GM19043 (cell line): ENCODE data around the gene CA10.

Experiments
- ATAC-seq: cut with Tn5 transposase; IDR thresholded peaks from one replicate; pipeline ENCODE4 v1.9.1; 2021; ENCODE audit warnings: low read depth; ENCODE audit not compliant: unreplicated experiment

CA10 gene

DNA sequence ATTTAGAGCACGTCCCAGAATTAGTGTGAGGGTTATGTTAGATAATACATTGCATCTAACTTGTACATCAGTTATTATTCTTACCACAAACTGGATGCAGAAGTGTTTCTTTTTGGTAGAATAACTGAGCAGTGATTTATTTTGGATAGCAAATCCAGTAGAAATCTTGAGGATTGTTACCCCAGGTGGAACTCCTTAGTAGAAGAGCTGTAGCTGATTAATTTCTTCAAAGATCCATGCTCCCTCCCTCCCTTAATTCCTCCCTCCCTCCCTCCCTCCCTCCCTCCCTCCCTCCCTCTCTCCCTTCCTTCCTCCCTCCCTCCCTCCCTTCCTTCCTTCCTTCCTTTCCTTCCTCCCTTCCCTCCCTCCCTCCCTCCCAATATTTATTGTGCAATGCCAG lies 337.7 kb downstream of the CA10 start:
- ATAC-seq = no peak

GRCh38 chr17:51820252-51820651 lies 338.3 kb downstream of the CA10 start:
- no peak for ATAC-seq

- no peak for ATAC-seq
These were observed 338.9 kb downstream of the CA10 start for GRCh38 chr17:51819341-51820219.

DNA sequence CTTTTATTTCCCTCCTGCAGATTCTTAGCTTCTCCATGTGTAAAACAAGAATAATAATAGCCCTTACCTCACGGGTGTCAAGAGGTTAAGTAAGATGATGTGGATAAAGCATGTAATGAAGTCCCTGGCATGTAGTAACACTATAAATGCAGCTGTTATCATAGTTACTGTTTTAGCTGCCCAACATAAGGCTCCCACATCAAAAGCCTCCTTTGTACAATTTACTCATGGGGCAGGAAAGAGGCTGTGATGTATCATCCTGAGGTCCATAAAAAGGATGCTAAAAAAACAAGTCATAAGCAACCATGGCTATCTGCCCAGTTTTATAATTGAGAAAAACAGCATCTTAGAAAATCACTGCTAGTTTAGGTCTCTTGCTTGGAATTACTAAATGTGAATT lies 339.7 kb downstream of the CA10 start:
- no peak for ATAC-seq

DNA sequence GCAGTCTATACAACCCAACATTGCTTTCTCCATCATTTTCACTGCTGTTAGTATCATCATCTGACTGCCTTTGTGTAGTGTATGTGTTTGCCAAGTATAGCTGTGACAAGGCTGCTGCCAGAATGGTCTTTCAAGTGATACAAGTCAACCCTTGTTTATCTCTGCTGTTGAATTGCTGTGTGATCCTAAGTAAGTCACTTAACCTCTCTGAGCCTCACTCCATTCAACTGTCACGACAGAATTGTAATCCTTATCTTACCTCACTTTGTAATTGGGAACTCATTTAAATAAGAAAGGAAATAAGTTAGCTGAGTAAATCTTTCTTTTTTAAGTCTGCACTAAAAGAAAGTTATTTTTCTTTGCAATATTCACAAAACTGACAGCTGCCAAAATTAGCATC lies 340.6 kb downstream of the CA10 start:
- no peak for ATAC-seq

GRCh38 chr17:51817117-51817516 lies 341.4 kb downstream of the CA10 start:
- ATAC-seq = no peak

GRCh38 chr17:51815097-51815496 lies 343.4 kb downstream of the CA10 start:
- ATAC-seq = no peak

DNA sequence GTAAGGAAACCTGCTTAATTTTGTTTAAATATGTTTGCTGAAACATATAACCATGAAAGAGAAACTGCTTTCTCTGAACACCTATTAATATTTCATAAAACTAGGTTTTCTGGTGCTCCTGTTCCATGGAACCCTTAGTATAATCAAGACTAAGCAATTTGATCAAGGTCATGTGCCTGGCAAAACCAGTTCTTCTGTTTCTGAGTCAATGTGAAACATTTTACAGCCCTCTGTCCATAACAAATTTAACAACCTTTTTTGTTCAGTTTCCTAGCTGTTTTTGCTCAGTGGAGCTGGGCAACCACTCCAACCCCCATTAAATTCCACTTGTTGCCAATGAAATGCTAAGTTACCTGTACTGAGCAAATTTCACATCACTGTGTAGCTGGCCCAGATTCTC lies 344.0 kb downstream of the CA10 start:
- ATAC-seq = no peak

DNA sequence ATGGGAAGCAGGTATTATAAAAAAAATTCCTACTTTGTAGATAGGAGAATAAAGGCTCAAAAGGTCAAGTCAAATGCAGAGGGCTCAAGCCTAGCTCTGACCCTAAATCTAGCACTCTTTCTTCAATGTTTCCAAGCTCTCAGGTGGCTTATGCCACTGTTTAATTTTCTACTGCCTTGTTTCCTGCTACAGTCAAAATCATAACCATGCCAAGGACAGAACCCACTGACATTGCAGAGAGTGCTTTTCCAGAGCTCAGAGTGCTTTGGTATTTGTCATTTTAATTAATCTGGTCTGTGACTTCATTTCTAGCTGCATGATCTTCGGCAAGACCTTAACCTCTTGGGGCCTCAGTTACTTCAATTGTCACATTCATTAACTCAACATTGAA lies 344.7 kb downstream of the CA10 start:
- no peak for ATAC-seq

GRCh38 chr17:51813140-51813783 lies 345.3 kb downstream of the CA10 start:
- ATAC-seq = no peak

DNA sequence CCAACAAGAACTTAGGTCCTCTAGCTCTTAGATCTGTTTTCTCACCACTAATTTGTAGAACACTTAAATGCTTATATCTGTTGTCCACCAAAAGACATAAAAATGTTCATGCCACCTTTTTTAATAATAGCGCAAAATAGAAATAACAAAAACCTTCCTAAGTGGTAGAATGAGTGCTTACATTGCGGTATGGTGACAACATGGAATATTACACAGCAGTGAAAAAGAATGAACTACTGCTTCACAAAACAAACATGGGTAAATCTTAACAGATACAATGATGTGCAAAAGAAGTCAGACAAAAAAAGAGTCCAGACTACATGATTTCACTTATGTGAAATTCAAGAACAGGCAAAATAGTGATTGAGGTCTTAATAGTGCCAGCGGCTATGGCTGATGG lies 351.1 kb downstream of the CA10 start:
- no peak for ATAC-seq

DNA sequence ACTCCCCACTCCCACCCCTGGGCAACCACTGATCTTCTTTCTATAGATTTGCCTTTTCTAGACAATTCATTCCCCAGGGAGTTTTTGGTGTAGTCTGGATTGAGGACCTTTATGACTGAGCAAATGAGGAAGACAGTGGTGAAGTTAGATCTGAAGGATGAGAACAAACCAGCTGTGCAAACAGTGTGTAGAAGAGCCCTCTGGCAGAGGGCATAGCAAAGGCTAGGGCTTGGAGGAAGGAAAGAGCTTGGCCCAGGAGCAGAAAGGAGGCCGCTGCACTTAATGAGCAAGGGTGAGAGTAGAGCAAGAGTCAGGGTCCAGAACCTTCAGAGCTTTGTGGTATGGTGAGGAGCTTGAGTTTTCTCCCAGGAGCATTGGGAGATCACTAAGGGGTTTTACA lies 352.7 kb downstream of the CA10 start:
- ATAC-seq = no peak

DNA sequence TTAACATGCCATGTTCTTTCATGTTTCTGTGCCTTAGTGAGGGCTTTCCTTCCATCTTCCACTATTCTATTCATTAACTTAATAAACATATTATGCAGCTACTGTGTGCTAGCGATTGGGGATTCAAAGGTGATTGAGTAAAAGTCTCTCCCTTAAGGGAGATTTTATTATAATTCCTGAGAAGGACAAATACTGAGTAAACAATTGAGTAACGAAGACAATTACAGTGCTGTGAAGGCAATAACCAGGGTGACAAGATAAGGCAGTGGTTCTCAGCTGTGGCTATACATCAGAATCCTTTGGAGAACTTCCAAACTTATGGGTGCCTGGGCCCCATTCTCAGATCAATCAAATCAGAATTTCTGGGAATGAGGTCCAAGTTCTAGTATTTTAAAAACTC lies 353.3 kb downstream of the CA10 start:
- no peak for ATAC-seq

GRCh38 chr17:51803161-51803560 lies 355.4 kb downstream of the CA10 start:
- no peak for ATAC-seq

DNA sequence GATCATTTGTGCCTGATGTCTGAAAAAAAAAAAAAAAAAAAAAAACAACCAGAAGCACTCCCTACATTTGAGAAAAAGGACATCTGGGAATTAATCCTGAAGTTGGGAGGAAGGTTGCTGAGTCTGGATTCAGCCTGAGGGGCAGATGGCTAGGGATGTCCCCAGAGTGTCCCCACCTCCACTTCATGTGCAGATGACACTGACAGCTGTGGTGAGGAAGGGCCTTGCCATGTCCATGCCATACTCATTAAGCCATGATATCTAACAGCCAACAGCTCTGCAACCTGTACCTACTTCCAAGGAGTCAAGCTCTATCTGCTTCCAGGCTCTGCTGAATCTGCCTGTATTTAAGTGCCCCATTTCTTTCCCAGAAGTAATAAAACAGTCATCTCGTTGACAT lies 356.0 kb downstream of the CA10 start:
- no peak for ATAC-seq

DNA sequence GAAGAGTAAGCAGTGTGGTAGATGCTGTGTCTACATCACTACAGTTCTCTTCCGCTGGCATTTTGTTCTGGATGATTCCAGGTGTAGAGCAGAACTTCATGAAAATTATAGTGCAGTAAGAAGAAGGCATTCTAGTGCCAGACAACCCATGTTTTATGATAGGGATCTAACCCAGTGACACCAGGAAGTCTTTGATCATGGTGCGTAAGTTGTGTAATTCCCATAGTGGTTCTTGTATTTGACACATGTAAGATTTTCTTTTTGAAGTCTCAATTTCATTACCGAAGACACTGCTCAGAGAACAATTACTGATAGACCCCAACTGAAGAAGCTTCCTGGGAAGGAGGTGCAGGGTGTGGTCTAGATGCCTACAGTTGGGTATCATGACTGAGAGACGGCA lies 356.9 kb downstream of the CA10 start:
- ATAC-seq = no peak

DNA sequence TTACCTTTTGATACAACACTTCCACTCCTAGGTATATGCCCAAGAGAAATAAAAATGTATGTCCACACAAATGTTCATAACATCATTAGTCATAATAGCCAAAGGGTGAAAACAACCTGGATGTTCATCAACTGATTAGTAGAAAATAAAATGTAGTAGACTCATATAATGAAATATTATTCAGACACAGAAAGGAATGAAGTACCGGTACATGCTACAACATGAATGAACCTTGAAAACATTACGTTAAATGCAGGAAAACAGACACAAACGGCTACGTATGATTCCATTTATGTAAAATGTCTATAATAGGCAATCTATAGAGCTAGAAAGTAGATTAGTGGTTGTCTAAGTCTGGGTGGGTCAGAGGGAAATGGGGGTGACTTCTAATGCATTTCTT lies 358.5 kb downstream of the CA10 start:
- ATAC-seq = no peak

GRCh38 chr17:51799240-51799639 lies 359.3 kb downstream of the CA10 start:
- no peak for ATAC-seq

GRCh38 chr17:51797150-51797549 lies 361.4 kb downstream of the CA10 start:
- ATAC-seq = no peak

- no peak for ATAC-seq
These were observed 362.5 kb downstream of the CA10 start for GRCh38 chr17:51796026-51796425.

GRCh38 chr17:51795401-51795800 lies 363.1 kb downstream of the CA10 start:
- no peak for ATAC-seq

GRCh38 chr17:51794466-51794865 lies 364.0 kb downstream of the CA10 start:
- no peak for ATAC-seq
